H9 (cell line): Measurements from ENCODE around the gene RABL6. TPM values are rescaled to one million over a fixed set of nuclear protein-coding genes. Genes with fewer than 3 reads are reported as not detected.
"Not testable (repeated sequence)": the region's sequence is repeated elsewhere in the genome, so short reads cannot be mapped to it uniquely, and the experiment has no call there.

Experiments used
- DNase-seq: peaks from one replicate; pipeline ENCODE4 v3.0.0-alpha.2; 2017
- H2AFZ ChIP-seq: one replicate; pipeline ENCODE4 v1.6.1; 2013; ENCODE audit warnings: mild to moderate bottlenecking, low read length, control low read depth, moderate library complexity
- H2AK5ac ChIP-seq: 2 replicates; pipeline ENCODE4 v1.6.1; 2013; ENCODE audit warnings: low read length, control low read depth, mixed read lengths; ENCODE audit not compliant: insufficient read length
- H2BK120ac ChIP-seq: one replicate; pipeline ENCODE4 v1.6.1; 2013; ENCODE audit warnings: low read depth, mild to moderate bottlenecking, low read length, control low read depth, inconsistent platforms; ENCODE audit not compliant: poor library complexity, severe bottlenecking
- H2BK12ac ChIP-seq: 2 replicates; pipeline ENCODE4 v1.6.1; 2013; ENCODE audit warnings: low read length, control low read depth, mixed read lengths, low read depth; ENCODE audit not compliant: insufficient read length
- H2BK15ac ChIP-seq: 2 replicates; pipeline ENCODE4 v1.6.1; 2013; ENCODE audit warnings: low read depth, low read length, control low read depth
- H2BK20ac ChIP-seq: one replicate; pipeline ENCODE4 v1.6.1; 2013; ENCODE audit warnings: low read depth, mild to moderate bottlenecking, low read length, control low read depth, inconsistent platforms; ENCODE audit not compliant: poor library complexity, severe bottlenecking
- H2BK5ac ChIP-seq: 2 replicates; pipeline ENCODE4 v1.6.1; 2013; ENCODE audit warnings: low read length, control low read depth, mixed read lengths; ENCODE audit not compliant: insufficient read length
- H3K14ac ChIP-seq: 2 replicates; pipeline ENCODE4 v1.6.1; 2013; ENCODE audit warnings: low read length, control low read depth; ENCODE audit not compliant: insufficient read depth
- H3K18ac ChIP-seq: 2 replicates; pipeline ENCODE4 v1.6.1; 2013; ENCODE audit warnings: low read depth, mild to moderate bottlenecking, mixed read lengths, low read length, control low read depth; ENCODE audit not compliant: insufficient read length
- H3K23ac ChIP-seq: 2 replicates; pipeline ENCODE4 v1.6.1; 2013; ENCODE audit warnings: low read length, control low read depth, mixed read lengths, low read depth; ENCODE audit not compliant: insufficient read length
- H3K23me2 ChIP-seq: 2 replicates; pipeline ENCODE4 v1.6.1; 2013; ENCODE audit warnings: low read depth, mild to moderate bottlenecking, mixed read lengths, low read length, control low read depth; ENCODE audit not compliant: insufficient read length, poor library complexity, severe bottlenecking
- H3K27ac ChIP-seq: 2 replicates; pipeline ENCODE4 v1.5.1; 2013; ENCODE audit warnings: low read length, control low read depth, mixed read lengths, low read depth; ENCODE audit not compliant: insufficient read length
- H3K27me3 ChIP-seq: 2 replicates; pipeline ENCODE4 v1.6.1; 2013; ENCODE audit warnings: low read length, control low read depth, inconsistent platforms; ENCODE audit not compliant: insufficient read depth
- H3K4ac ChIP-seq: 2 replicates; pipeline ENCODE4 v1.6.1; 2013; ENCODE audit warnings: low read depth, mild to moderate bottlenecking, control low read depth, inconsistent platforms, low read length, moderate library complexity
- H3K4me1 ChIP-seq: 2 replicates; pipeline ENCODE4 v1.6.1; 2013; ENCODE audit warnings: low read length, control low read depth, inconsistent platforms; ENCODE audit not compliant: insufficient read depth
- H3K4me2 ChIP-seq: 2 replicates; pipeline ENCODE4 v1.6.1; 2013; ENCODE audit warnings: low read length, control low read depth, mixed read lengths; ENCODE audit not compliant: insufficient read length, insufficient read depth
- H3K56ac ChIP-seq: 2 replicates; pipeline ENCODE4 v1.6.1; 2013; ENCODE audit warnings: low read depth, mild to moderate bottlenecking, mixed read lengths, low read length, control low read depth; ENCODE audit not compliant: insufficient read length
- H3K79me1 ChIP-seq: 2 replicates; pipeline ENCODE4 v1.6.1; 2013; ENCODE audit warnings: low read depth, mild to moderate bottlenecking, moderate library complexity, low read length, control low read depth, inconsistent platforms; ENCODE audit not compliant: insufficient read depth, poor library complexity, severe bottlenecking
- H3K79me2 ChIP-seq: 2 replicates; pipeline ENCODE4 v1.6.1; 2013; ENCODE audit warnings: low read length, control low read depth, inconsistent platforms; ENCODE audit not compliant: insufficient read depth
- H3K9ac ChIP-seq: 2 replicates; pipeline ENCODE4 v1.6.1; 2013; ENCODE audit warnings: low read length, control low read depth, mixed read lengths; ENCODE audit not compliant: insufficient read length; ENCODE audit errors: extremely low read depth
- H3K9me3 ChIP-seq: one replicate; pipeline ENCODE4 v1.6.1; 2013; ENCODE audit warnings: low read depth, low read length, inconsistent platforms; ENCODE audit not compliant: control insufficient read depth
- H3T11ph ChIP-seq: one replicate; pipeline ENCODE4 v1.6.1; 2013; ENCODE audit warnings: mild to moderate bottlenecking, low read length, control low read depth, inconsistent platforms
- H4K20me1 ChIP-seq: one replicate; pipeline ENCODE4 v1.6.1; 2013; ENCODE audit not compliant: control insufficient read depth, insufficient read length, insufficient read depth
- H4K5ac ChIP-seq: 2 replicates; pipeline ENCODE4 v1.6.1; 2013; ENCODE audit warnings: low read depth, mild to moderate bottlenecking, mixed read lengths, low read length, control low read depth; ENCODE audit not compliant: insufficient read length
- H4K8ac ChIP-seq: replicated peaks from 2 replicates; pipeline ENCODE4 v1.6.1; 2013; ENCODE audit warnings: low read length, control low read depth, mixed read lengths, low read depth; ENCODE audit not compliant: insufficient read length
- H4K91ac ChIP-seq: 2 replicates; pipeline ENCODE4 v1.6.1; 2013; ENCODE audit warnings: low read depth, mild to moderate bottlenecking, moderate library complexity, mixed read lengths, low read length, control low read depth; ENCODE audit not compliant: insufficient read length
- H3K27ac Mint-ChIP-seq, 3 experiments: 2 replicates in 2 of 3; 3 replicates in 1 of 3; pipeline ENCODE4 v1.8.0; 2020 to 2021; ENCODE audit warnings: mixed read lengths in 3 of 3, mild to moderate bottlenecking in 1 of 3, moderate library complexity in 1 of 3
- H3K27me3 Mint-ChIP-seq: 2 replicates; pipeline ENCODE4 v1.8.0; 2021; ENCODE audit warnings: low read depth, mild to moderate bottlenecking, moderate library complexity, mixed read lengths
- H3K36me3 Mint-ChIP-seq, 3 experiments: 2 replicates in 2 of 3; 3 replicates in 1 of 3; pipeline ENCODE4 v1.8.0; 2020 to 2021; ENCODE audit warnings: low read depth in 3 of 3, mixed read lengths in 3 of 3; ENCODE audit not compliant: insufficient read depth in 1 of 3
- H3K4me1 Mint-ChIP-seq, 2 experiments: 2 replicates each; pipeline ENCODE4 v1.8.0; 2020; ENCODE audit warnings: mixed read lengths in 2 of 2
- H3K4me3 Mint-ChIP-seq, 2 experiments: 2 replicates in 1 of 2; 3 replicates in 1 of 2; pipeline ENCODE4 v1.8.0; 2020 to 2021; ENCODE audit warnings: mild to moderate bottlenecking in 2 of 2, mixed read lengths in 2 of 2, moderate library complexity in 1 of 2
- H3K9me3 Mint-ChIP-seq, 2 experiments: 2 replicates in 1 of 2; 3 replicates in 1 of 2; pipeline ENCODE4 v1.8.0; 2020; ENCODE audit warnings: mild to moderate bottlenecking in 2 of 2, mixed read lengths in 2 of 2, moderate library complexity in 1 of 2
- CTCF ChIP-seq: fragments of 200-600 bp; sonication (generic); conservative IDR thresholded peaks from 3 replicates; pipeline ENCODE4 v1.8.0; 2021; ENCODE audit warnings: antibody characterized with exemption, mild to moderate bottlenecking
- WGBS: extraction: QIAGEN DNeasy Blood & Tissue Kit; methylation state at CpG from one replicate; pipeline ENCODE4 v1.1.7; 2013; ENCODE audit warnings: missing lambda C conversion rate, low lambda C conversion rate, mixed read lengths; ENCODE audit not compliant: insufficient read length; ENCODE audit errors: extremely low coverage; 5-methylcytosine and 5-hydroxymethylcytosine counted together
- total RNA-seq: library from RNA; stranded (reverse); gene quantifications from 2 replicates; pipeline ENCODE4 v1.2.1, GENCODE V29; 2021

Gene RABL6
- total RNA-seq, 1 experiment from 2014 or later = 108 TPM

DNA sequence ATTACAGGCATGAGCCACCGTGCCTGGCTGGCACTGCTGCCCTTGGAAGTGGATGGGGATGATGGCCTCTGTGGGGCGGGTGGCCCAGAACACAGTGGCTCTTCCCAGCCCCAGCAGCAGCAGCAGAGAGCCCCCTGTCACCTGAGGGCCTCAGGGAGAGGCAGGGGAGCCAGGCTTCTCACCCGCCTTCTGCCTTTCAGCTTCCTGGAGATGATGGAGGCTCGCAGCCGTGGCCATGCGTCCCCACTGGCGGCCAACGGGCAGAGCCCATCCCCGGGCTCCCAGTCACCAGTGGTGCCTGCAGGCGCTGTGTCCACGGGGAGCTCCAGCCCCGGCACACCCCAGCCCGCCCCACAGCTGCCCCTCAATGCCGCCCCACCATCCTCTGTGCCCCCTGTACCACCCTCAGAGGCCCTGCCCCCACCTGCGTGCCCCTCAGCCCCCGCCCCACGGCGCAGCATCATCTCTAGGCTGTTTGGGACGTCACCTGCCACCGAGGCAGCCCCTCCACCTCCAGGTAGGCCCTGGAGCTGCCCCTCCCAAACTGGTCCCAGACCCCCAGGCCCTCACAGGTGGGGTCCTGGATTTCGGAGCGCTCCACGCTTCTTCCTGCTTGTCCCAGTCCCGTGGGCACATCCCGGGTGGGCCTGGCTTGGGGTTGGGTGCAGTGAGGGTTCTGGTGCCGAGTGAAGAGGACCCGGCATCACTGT is 29.6 kb downstream of the RABL6 start:
- Histone ChIP-seq H2AFZ (no peak overlapping the region), H4K20me1 (no peaks in the 10 kb centered on the region), H3T11ph (no peak overlapping the region), H4K8ac (no peak overlapping the region), H3K4me1 (peaks cover 2% of the 10 kb centered on the region; the same call in 1 of the 2 replicates), H2BK12ac (no peak overlapping the region), H3K23ac (no peak overlapping the region), H3K18ac (no peak overlapping the region), H2BK20ac (no peak overlapping the region), H3K4ac (no peak overlapping the region), H3K79me1 (no peaks in the 10 kb centered on the region), H3K14ac (no peak overlapping the region), H3K4me2 (no peak overlapping the region), H3K79me2 (no peaks in the 10 kb centered on the region), H3K23me2 (no peaks in the 10 kb centered on the region), H3K56ac (no peak overlapping the region), H2AK5ac (no peak overlapping the region), H2BK5ac (no peak overlapping the region), H4K91ac (no peak overlapping the region), H2BK15ac (no peak overlapping the region), H4K5ac (no peak overlapping the region), H3K9me3 (no peaks in the 10 kb centered on the region), H2BK120ac (no peak overlapping the region), H3K27ac (no peak overlapping the region), H3K27me3 (no peaks in the 10 kb centered on the region), H3K9ac (no peak overlapping the region)
- peaks cover 7% of the 10 kb centered on the region; the same call in 1 of the 2 replicates for H3K27me3 Mint-ChIP-seq
- H3K9me3 Mint-ChIP-seq = no peaks in the 10 kb centered on the region
- peaks cover 16 to 22% of the 10 kb centered on the region in 2 experiments for H3K4me1 Mint-ChIP-seq
- no peak for TF ChIP-seq CTCF
- WGBS = no CpG with 5 or more reads among the region's 27 CpGs
- H3K4me3 Mint-ChIP-seq = no peak overlapping the region
- DNase-seq = no peak
- no peak overlapping the region for H3K27ac Mint-ChIP-seq
- H3K36me3 Mint-ChIP-seq = peaks cover 4 to 26% (median 23%) of the 10 kb centered on the region in 3 experiments

DNA sequence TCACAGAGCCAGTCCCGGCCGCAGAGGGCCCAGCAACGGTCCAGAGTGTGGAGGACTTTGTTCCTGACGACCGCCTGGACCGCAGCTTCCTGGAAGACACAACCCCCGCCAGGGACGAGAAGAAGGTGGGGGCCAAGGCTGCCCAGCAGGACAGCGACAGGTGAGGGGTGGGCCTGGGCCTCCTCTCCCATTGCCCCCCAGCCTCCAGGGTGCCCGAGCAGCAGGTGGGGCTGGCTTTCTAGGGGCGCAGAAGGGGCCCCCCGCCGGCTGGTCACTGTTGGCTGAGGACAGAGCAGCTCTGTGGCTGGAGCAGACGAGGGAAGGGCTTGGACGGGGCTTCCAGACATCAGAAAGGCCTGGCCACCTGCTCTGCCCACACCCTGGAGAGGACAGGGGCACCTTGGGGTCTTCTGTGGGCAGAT is 30.1 kb downstream of the RABL6 start:
- not testable (repeated sequence) for DNase-seq, H3K27me3 ChIP-seq, H3K4me3 Mint-ChIP-seq, H3K27me3 Mint-ChIP-seq, H3K79me2 ChIP-seq, H3T11ph ChIP-seq, H3K9me3 Mint-ChIP-seq, H3K27ac ChIP-seq, H2AFZ ChIP-seq, H3K9ac ChIP-seq, H3K23ac ChIP-seq, H4K8ac ChIP-seq, H3K4ac ChIP-seq, H3K4me2 ChIP-seq, H4K91ac ChIP-seq, H3K79me1 ChIP-seq, H2BK120ac ChIP-seq, H2BK5ac ChIP-seq, H3K27ac Mint-ChIP-seq, H4K5ac ChIP-seq, H4K20me1 ChIP-seq, H3K18ac ChIP-seq, H2BK20ac ChIP-seq, H3K56ac ChIP-seq, H3K23me2 ChIP-seq, H2BK12ac ChIP-seq, H2BK15ac ChIP-seq, H2AK5ac ChIP-seq, H3K9me3 ChIP-seq, H3K4me1 ChIP-seq, H3K14ac ChIP-seq
- Mint-ChIP-seq H3K4me1 (peaks cover 16 to 24% of the 10 kb centered on the region in 2 experiments), H3K36me3 (peaks cover 0 to 22% (median 19%) of the 10 kb centered on the region in 3 experiments; a peak in 5 of 7 replicates)
- WGBS = no CpG with 5 or more reads among the region's 15 CpGs
